CD4-positive, alpha-beta T cell (primary cell): ENCODE measurements around the gene ASTN2. TPM values are rescaled to one million over a fixed set of nuclear protein-coding genes. Genes with fewer than 3 reads are reported as not detected.

Experiments used
- ATAC-seq: fragments of 200-7000 bp; cut with Tn5 transposase; one replicate; pipeline ENCODE4 v1.10.0; 2022; ENCODE audit warnings: mild to moderate bottlenecking; ENCODE audit not compliant: poor library complexity
- CTCF ChIA-PET: fragments of 350-600 bp; sonication (Branson Sonifier 250); formaldehyde crosslinking; loops from one replicate; lab custom pipeline; 2021; ENCODE audit warnings: antibody characterized with exemption, inconsistent platforms; lab: Charles Lee
- POLR2A ChIA-PET: fragments of 350-600 bp; sonication (Branson Sonifier 250); formaldehyde crosslinking; loops from one replicate; lab custom pipeline; 2021; ENCODE audit warnings: antibody characterized with exemption, inconsistent platforms; lab: Charles Lee
- DNase-seq, 14 experiments: peaks; one replicate each; pipeline ENCODE4 v3.0.0-alpha.2; 2013 to 2020; ENCODE audit warnings: mixed read lengths in 2 of 14
- H3K27ac ChIP-seq, 2 donors: one replicate each; pipeline versions ENCODE4 v1.5.1 to v1.7.0; 2013; ENCODE audit warnings: low read length in 2 of 2, low read depth in 1 of 2, mild to moderate bottlenecking in 1 of 2
- H3K27me3 ChIP-seq, 2 experiments: 1 replicate in 1 of 2; 2 replicates in 1 of 2; pipeline versions ENCODE4 v1.6.1 to v1.7.0; 2013; ENCODE audit warnings: low read length in 2 of 2, control low read depth in 1 of 2, mild to moderate bottlenecking in 1 of 2, moderate library complexity in 1 of 2; ENCODE audit not compliant: insufficient read depth in 2 of 2, control insufficient read depth in 1 of 2
- H3K36me3 ChIP-seq: one replicate; pipeline ENCODE4 v1.6.1; 2013; ENCODE audit warnings: low read length, control low read depth; ENCODE audit not compliant: insufficient read depth
- H3K4me1 ChIP-seq: one replicate; pipeline ENCODE4 v1.6.1; 2013; ENCODE audit warnings: low read length, control low read depth; ENCODE audit not compliant: insufficient read depth
- H3K4me3 ChIP-seq: one replicate; pipeline ENCODE4 v1.5.1; 2013; ENCODE audit warnings: mild to moderate bottlenecking, low read length, moderate library complexity
- H3K9me3 ChIP-seq, 2 experiments: 1 replicate in 1 of 2; 2 replicates in 1 of 2; pipeline versions ENCODE4 v1.6.1 to v1.7.0; 2013; ENCODE audit warnings: low read length in 2 of 2, mild to moderate bottlenecking in 2 of 2, control low read depth in 1 of 2, moderate library complexity in 1 of 2; ENCODE audit not compliant: control insufficient read depth in 1 of 2, insufficient read depth in 1 of 2
- H3K27ac Mint-ChIP-seq: one replicate; pipeline ENCODE4 v1.8.0; 2020; ENCODE audit warnings: mixed read lengths
- H3K27me3 Mint-ChIP-seq: one replicate; pipeline ENCODE4 v1.8.0; 2021; ENCODE audit warnings: mixed read lengths
- H3K36me3 Mint-ChIP-seq: one replicate; pipeline ENCODE4 v1.8.0; 2021; ENCODE audit warnings: low read depth, mixed read lengths
- H3K4me1 Mint-ChIP-seq: one replicate; pipeline ENCODE4 v1.8.0; 2021; ENCODE audit warnings: low read depth, mixed read lengths
- H3K4me3 Mint-ChIP-seq: one replicate; pipeline ENCODE4 v1.8.0; 2020; ENCODE audit warnings: mild to moderate bottlenecking, mixed read lengths
- H3K9me3 Mint-ChIP-seq: one replicate; pipeline ENCODE4 v1.8.0; 2020; ENCODE audit warnings: mixed read lengths
- intact Hi-C, 2 experiments: fragments of 100-400 bp; cut with DNase I in 1 of 2; cut with micrococcal nuclease in 1 of 2; formaldehyde crosslinking; loops; one replicate each; pipeline versions ENCODE4 v1.15.1 to v1.9.0; 2023 to 2025; cut with DNase I, micrococcal nuclease
- total RNA-seq, 174 experiments: library from RNA in 2 of 174; stranded (reverse) in 2 of 174; gene quantifications; one replicate each; pipeline ENCODE4 v1.2.3 and lab custom pipeline; 2021 to 2026
- TF ChIP-seq, protein P1 (sequence below): fragments of 200-600 bp; IDR thresholded peaks from one replicate; pipeline ENCODE4 v1.8.0; 2022; ENCODE audit warnings: antibody characterized with exemption, mild to moderate bottlenecking

Gene ASTN2
- total RNA-seq, 2 experiments from 2014 or later: 2.3 to 2.4 TPM

DNA sequence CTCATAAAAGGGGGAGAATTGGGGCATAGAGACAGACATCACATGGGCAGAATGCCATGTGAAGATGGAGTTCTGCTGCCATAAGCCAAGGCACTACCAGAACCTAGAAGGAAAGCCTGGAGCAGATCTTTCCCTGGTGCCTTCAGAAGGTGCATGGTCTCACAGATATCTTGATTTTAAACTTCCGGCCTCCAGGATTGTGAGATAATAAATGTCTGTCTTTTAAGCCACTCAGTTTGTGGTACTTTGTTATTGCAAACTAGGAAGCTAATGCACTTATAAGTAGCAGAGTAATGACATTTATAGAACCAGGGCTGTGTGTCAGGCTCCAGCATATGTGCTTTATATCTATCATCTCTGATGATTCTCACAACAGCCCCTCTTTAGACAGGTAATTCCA is 130.4 kb downstream of the ASTN2 start:
- Mint-ChIP-seq H3K36me3 (no peaks in the 10 kb centered on the region), H3K4me3 (no peak overlapping the region), H3K4me1 (no peaks in the 10 kb centered on the region), H3K27ac (no peak overlapping the region), H3K9me3 (no peaks in the 10 kb centered on the region), H3K27me3 (no peaks in the 10 kb centered on the region)
- DNase-seq (no peak), ATAC-seq (no peak)
- ChIA-PET POLR2A (no interaction called here), CTCF (no interaction called here)
- Histone ChIP-seq H3K4me1 (no peaks in the 10 kb centered on the region), H3K27me3 (no peaks in the 10 kb centered on the region), H3K4me3 (no peak overlapping the region), H3K36me3 (no peaks in the 10 kb centered on the region), H3K9me3 (no peaks in the 10 kb centered on the region), H3K27ac (no peak overlapping the region)
- intact Hi-C loops: no loop called here
- TF ChIP-seq, protein P1, sequence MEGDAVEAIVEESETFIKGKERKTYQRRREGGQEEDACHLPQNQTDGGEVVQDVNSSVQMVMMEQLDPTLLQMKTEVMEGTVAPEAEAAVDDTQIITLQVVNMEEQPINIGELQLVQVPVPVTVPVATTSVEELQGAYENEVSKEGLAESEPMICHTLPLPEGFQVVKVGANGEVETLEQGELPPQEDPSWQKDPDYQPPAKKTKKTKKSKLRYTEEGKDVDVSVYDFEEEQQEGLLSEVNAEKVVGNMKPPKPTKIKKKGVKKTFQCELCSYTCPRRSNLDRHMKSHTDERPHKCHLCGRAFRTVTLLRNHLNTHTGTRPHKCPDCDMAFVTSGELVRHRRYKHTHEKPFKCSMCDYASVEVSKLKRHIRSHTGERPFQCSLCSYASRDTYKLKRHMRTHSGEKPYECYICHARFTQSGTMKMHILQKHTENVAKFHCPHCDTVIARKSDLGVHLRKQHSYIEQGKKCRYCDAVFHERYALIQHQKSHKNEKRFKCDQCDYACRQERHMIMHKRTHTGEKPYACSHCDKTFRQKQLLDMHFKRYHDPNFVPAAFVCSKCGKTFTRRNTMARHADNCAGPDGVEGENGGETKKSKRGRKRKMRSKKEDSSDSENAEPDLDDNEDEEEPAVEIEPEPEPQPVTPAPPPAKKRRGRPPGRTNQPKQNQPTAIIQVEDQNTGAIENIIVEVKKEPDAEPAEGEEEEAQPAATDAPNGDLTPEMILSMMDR: no peak

DNA sequence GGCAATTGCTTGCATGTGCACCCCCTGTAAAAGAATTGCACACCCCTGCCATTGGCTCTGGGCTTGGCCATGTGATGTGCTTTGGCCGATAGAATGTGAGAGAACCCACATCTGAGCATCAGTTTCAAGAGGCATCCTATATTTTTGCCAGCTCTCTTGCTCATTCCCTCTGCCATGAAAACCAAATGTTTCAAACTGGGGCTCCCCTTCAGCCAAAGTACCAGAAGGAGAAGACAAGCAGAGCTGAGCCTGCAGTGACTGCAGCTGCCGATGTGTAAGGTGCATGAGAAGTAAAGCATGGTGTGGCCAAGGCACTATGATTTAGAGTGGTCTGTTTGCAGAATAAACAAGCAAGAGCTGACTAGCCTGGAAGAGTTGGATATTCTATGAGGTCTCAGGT is 132.3 kb downstream of the ASTN2 start:
- Histone ChIP-seq H3K4me1 (no peaks in the 10 kb centered on the region), H3K27me3 (no peaks in the 10 kb centered on the region), H3K9me3 (no peaks in the 10 kb centered on the region), H3K36me3 (no peaks in the 10 kb centered on the region), H3K27ac (no peak overlapping the region), H3K4me3 (no peak overlapping the region)
- DNase-seq (no peak), ATAC-seq (no peak)
- intact Hi-C loops: no loop called here
- ChIA-PET POLR2A (no interaction called here), CTCF (no interaction called here)
- H3K4me3 Mint-ChIP-seq: no peak overlapping the region
- H3K4me1 Mint-ChIP-seq: no peaks in the 10 kb centered on the region
- TF ChIP-seq, protein P1: no peak
- H3K36me3 Mint-ChIP-seq: no peaks in the 10 kb centered on the region
- H3K27ac Mint-ChIP-seq: no peak overlapping the region
- H3K27me3 Mint-ChIP-seq: no peaks in the 10 kb centered on the region
- H3K9me3 Mint-ChIP-seq: no peaks in the 10 kb centered on the region

DNA sequence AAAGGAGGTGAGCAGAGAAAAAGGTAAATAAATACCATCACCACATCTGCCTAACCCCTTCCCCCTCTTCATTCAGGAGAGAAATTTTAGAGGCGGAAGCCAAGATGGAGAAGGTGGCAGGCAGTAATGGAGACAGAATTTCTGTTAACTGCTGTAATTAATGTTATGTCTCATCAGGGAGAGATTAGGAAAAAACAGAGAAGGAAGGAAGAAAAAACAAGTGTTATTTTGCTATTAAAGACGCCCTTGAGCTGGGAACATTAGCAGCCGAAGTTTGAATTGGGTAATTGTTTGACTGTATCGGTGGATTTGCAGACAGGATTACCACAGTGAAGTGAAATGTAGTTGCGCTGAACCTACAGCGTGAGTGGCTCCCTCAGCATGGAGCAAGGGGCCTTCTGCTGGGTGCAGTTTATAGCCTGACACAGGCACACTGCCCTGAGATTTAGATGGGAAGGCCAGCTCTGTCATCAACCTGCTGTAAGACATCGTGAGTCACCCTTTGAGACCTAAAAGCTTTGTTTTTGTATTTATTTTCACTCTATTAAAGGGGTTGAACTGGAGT is 136.3 kb downstream of the ASTN2 start:
- Mint-ChIP-seq H3K27me3 (no peaks in the 10 kb centered on the region), H3K27ac (no peak overlapping the region), H3K36me3 (no peaks in the 10 kb centered on the region), H3K4me1 (no peaks in the 10 kb centered on the region), H3K4me3 (no peak overlapping the region), H3K9me3 (peaks cover 3% of the 10 kb centered on the region)
- Histone ChIP-seq H3K36me3 (no peaks in the 10 kb centered on the region), H3K27ac (no peak overlapping the region), H3K27me3 (no peaks in the 10 kb centered on the region), H3K4me1 (no peaks in the 10 kb centered on the region), H3K4me3 (no peak overlapping the region), H3K9me3 (no peaks in the 10 kb centered on the region)
- ChIA-PET CTCF (no interaction called here), POLR2A (no interaction called here)
- DNase-seq (no peak), ATAC-seq (no peak)
- TF ChIP-seq, protein P1: no peak
- intact Hi-C loops: no loop called here
